IPS-NIHi11 (cell line): ENCODE data around the gene STK10.
"Not testable (repeated sequence)": the region's sequence is repeated elsewhere in the genome, so short reads cannot be mapped to it uniquely, and the experiment has no call there.

Experiments
- DNase-seq: peaks from one replicate; pipeline ENCODE4 v3.0.0; 2012; ENCODE audit warnings: mixed read lengths, low spot score

Gene STK10

GRCh38 chr5:172165465-172165864, 22.6 kb downstream of the STK10 start:
- DNase-seq: no peak

DNA sequence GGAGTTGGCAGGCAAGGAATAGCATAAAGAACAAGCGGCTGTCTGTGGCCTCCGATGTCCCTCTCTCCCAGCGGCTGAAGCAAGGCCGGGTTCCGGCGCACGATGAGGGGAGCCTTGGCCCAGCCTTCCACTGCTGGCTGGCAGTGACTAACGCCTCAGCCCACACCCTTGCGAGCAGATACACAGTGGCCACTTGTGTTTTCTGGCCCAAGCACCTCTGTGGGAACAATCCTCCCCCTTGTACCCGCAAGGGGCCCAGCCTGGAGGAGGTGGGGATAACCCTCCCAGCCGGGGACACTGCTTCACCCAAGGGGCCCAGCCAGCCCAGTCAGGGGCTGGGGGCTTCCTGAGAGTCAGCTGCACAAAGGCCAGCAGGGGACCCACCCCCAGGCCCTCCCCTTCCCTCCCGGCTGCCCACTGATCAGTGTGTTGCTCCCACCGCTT, 23.2 kb downstream of the STK10 start:
- DNase-seq: no peak

DNA sequence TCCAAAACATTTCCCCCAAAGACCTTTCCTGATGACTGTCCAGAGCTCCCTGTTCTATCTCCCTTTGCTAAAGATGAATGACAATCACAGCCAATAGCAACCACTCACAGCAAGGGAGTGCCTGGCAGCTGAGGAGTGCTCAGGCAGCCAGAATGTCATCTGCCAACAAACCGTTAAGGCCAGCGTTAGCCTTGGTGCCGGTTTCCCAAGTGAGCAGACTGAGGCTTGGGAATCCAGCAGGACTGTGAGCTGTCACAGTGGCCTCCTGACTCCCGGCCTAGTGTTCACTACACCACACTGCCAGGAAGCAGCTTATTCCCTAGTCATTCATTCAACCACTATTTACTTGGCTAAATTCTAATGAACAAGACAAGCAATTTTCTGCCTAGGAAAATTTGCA, 24.7 kb downstream of the STK10 start:
- no peak for DNase-seq

DNA sequence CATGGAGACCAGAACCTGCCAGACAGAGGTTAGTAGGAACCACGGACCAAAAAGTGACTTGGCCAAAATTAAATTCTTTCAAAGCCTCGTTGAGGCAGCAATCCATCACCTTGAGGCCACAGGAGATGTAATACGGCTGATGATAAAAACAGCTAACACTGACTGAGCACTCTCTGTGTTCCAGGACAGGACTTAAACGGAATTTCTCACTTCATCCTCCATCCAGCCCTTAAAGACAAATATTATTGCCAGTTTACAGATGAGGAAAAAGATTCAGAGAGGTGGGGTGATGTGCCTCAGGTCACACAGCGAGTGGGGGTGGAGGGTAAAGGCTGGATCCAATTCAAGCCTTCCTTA, 25.1 kb downstream of the STK10 start:
- no peak for DNase-seq

GRCh38 chr5:172162323-172162986, 25.6 kb downstream of the STK10 start:
- no peak for DNase-seq

DNA sequence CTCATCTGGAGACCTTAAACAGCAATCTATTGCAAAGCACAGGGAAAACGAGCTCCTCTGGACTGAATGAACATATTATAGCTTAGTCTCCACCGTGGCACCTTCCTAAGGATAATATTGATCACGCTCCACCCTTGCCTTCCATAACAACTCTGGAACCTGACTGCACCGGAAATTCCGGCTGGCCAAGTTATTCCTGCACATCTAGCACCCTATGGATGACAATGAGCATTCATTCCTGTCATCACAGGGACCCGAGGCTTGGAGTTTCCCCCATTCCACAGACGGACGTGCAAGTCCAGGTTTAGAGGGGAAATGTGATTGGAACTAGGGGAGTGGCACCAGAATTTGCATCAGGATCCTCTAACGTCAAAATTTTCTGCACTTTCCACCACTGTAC, 27.5 kb downstream of the STK10 start:
- no peak for DNase-seq

GRCh38 chr5:172159016-172159415, 29.0 kb downstream of the STK10 start:
- DNase-seq: no peak

DNA sequence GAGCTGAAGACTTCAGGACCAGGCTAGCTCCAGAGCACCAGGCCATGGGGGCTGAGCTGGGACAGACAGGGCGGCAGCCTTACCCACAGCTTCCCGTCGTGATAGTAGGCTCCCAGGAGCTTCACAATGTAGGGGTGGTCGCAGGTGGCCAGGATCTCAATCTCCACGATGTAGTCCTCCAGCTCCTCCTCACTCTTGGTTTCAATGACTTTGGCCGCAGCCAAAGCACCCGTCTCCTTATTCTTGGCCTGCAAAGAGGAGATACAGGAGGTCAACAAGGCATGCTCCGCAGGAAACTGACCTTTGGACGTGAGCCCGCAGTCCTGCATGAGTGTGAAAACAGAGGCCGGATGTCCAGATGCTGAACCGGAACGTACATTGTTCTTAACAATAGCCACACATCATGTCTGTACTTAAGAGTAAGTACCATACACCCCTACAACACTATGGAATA, 31.5 kb downstream of the STK10 start:
- DNase-seq: no peak

- DNase-seq: not testable (repeated sequence)
Measured at GRCh38 chr5:172155101-172155500, 32.9 kb downstream of the STK10 start.

DNA sequence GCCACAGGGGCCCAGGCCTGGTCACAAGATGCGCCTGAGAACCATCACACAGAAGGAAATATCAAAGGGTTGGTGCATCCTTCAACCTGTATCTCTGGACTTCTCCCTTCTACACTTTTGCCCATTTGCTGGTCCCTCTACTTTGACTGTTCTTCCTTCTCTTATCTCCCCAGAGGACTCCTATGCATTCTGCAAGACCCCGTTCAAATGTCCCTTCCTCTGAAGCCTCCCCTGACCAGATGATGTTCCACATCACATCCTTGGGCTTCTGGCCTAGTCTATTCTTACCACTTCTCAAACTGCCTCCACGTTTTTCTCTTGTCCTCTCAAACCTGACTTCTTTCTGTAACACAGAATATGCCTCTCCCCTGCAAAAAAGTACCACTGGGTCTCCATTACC, 34.3 kb downstream of the STK10 start:
- no peak for DNase-seq

DNA sequence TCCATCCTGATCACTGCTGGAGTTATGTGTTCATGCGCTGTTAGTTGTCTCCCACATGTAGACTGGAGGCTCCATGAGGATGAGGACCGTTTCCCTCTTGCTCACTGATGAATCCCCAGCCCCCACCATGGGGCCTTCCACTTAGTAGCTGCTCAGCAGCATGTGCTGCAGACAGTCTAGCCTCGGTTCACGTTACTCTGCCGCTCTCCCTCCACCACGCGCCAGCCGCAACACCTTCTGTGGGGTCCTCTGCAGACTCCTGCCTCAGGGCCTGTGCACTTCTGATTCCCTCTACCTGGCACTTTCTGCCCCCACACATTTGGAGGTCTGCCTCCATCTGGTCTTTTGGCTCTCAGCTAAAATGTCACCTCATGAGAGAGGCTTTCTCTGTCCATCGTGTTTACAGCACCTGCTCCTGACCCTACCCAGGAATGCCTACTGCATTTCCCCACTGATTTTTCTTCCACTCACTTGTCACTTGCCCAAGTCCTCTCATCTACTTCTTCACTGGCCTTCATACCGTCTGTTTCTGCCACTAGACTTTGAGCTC, 36.3 kb downstream of the STK10 start:
- no peak for DNase-seq

DNA sequence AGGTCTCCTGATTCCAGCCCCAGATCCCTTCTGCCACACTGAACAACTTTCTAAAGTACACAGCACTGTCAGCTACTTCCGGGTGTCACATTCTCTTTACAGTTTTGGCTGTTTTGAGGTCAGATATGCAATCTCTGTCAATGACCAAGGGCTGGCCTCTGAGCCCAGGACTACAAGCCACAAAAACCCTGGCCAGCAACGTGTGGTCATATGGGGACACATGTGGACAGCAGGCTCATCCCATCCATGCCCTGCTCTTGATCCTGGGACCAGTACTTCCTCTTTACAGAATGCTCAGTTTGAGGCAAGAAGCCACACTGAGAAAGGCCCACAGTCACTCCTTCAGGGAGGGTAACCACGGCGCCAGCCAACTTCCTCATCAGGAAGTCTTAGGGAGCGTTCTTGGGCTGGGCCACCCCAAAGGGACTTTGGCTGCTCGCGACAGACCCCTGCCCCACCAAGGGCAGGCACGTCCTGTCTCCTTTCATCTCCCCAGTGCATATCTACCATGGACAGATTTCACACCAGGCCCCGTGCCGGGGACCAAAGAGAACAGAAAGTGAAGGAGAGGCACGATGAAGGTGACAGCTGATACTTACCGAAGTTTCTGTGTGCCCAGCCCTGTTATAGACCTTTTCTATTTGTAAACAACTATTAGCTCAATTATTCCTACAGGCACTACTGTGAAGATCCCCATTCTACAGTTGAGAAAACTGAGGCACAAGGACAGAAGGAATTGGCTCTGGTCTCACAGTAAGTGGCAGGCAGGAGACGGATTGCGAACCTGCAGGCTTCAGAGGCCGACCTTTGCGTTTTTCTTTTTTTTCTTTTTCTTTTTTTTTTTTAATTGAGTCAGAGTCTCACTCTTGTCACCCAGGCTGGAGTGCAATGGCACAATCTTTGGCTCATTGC, 37.3 kb downstream of the STK10 start:
- no peak for DNase-seq

DNA sequence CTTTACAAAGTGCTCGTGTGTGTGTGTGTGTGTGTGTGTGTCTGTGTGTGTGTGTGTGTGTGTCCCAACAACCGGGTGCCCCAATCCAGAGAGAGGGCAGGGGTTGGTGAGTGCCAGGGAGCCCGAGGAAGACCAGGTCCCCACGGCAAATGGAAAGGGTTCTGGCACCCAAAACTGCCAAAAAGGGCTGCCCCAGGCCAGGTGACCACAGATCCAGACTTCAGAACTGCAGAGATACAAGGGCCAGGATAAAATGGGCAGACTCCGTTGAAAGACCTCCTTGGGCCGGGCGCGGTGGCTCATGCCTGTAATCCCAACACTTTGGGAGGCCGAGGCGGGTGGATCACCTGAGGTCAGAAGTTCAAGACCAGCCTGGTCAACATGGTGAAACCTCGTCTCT, 38.5 kb downstream of the STK10 start:
- not testable (repeated sequence) for DNase-seq

DNA sequence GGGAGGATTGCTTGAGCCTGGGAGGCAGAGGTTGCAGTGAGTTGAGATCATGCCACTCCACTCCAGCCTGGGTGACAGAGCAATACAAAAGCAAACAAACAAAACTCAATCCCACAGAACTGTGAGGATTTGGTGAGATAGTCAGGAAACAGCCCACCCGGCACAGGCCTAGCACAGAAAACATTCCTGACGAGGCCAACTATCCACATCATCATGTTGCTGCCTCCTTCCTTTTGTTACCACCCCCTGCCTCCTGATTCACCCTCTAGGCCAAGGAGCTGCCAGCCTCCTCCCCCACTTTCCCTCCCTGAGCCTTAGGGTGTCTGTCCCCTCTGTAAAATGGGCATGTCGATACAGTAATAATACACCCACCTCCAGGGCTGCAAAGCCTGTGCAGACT, 39.0 kb downstream of the STK10 start:
- DNase-seq: no peak

DNA sequence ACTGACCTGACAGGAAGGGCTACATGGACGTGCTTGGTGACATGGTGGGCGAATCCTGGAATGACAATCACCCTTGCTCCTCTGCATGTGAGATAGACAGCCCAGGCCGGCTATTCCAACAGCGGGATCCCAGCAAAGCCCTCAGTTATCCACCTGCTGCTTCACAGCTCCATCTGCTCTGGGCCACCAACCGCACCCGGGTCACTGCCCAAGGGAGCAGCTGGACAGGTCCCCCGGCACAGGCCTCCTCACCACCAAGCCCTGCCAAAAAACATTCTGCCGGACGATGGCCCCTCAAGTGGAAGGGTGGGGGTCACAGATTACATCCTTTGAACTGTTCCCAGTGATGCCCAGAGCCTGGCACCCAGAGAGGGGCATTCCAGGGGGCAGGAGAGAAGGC, 39.6 kb downstream of the STK10 start:
- no peak for DNase-seq

DNA sequence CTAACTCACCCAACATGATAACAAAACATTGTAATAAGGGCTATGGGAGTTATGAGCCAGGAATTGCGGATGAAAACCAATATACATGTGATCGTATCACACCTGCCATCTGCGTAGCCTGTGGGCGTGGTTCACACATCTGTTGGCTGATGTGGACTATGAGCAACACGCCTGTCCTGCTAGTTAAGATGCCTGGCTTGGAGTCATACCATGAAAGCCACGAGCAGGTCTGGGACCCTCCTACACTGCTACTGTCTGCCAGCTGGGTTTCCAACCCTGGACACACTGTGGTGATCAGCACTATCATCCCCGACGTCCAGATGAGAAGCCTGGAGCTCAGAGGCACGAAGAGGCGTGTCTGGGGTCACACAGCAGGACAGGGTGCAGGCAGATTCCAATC, 40.2 kb downstream of the STK10 start:
- no peak for DNase-seq

GRCh38 chr5:172146748-172147092, 41.3 kb downstream of the STK10 start:
- DNase-seq: no peak

DNA sequence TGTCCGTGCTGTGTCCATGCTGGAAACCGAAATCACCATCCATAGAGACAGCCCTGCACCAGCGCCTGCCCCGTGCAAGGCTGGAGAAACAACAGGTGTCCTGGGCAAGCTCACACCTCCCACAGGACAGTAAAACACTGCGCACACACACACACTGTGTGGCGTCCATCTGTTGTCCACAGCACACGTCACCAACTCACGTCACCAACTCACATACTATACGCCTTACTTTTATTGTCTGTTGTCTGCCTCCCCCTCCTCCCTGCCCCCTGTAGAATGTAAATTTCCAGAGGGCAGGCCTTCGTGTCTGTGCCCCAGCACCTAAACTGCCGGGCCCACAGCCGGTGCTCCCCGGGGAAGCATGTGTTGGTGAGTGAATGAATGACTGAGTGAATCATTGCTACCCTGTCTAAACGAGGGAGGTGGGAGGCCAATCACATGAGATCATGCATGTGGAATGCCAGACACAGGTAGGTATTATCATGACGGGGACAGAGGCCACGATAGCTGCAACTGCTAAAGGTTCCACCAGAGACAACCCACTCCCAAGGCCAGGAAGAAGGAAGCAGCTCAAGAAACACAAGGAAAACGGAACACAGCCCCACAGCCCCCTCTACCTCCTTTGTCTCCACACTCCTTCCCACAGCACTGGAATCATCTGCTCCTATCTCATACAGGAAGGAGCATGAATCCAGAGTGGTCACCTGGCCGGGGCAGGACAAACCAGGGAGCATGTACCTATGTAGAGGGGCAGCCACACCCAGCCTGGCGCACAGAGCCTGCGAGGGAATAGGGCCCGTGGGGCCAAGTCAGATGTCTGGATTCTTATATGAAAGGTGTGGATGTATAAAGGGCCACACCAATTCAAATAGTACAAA, 41.9 kb downstream of the STK10 start:
- DNase-seq: no peak

GRCh38 chr5:172144931-172145869, 42.8 kb downstream of the STK10 start:
- no peak for DNase-seq

DNA sequence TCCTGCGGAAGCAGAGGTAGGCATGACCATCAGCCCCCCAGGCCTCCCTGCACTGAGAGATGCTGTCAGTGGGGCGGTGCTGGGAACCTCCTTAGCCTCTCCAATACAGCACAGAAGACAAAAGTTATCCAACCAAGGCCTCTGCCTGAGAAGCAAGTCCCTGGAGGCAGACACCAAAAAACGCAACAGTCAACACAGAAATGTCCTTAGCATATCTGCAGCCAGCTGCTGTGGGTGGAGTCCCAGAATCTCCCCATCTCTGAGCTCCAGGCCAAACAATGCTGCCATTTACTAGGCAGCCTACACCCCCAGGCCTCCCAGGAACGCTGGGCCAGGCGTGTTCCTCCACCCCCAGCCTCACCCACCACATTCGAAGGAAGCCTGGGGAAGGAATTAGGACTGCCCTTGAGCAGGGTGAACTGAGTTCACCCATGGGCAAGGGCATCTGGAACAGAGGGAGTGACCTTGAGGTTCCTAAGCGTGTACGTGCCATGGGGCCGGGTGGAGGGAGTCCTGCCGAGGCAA, 43.7 kb downstream of the STK10 start:
- no peak for DNase-seq

DNA sequence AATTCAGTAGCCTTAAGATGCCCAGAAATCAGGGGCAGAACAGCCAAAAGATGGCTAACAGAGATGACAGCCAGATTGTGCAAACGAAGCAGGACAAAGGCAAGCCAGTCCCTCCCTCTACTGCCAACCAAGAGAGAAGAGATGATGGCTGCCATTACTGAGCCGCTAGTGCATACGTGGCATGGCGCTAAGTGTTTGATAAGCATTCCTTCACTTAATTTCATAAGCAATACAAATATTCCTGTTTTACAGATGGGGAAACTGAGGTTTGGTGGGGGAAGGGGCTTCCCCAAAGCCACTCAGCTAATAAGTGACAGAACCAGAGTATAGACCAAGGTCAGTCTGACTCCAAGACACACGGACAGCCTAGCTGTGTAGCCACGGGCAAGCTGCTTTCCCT, 44.1 kb downstream of the STK10 start:
- DNase-seq: no peak
